HCT116 (cell line): ENCODE data around the gene KIAA0232. TPM values are rescaled to one million over a fixed set of nuclear protein-coding genes. Genes with fewer than 3 reads are reported as not detected.

Experiments used
- ATAC-seq: fragments of 200-7000 bp; cut with Tn5 transposase; 2 replicates; pipeline ENCODE4 v1.9.1; 2020; ENCODE audit warnings: mild to moderate bottlenecking, moderate library complexity
- BruUV-seq: library from RNA; stranded (reverse); fragments of 400-500 nt; replicated peaks from 2 replicates; lab custom pipeline; 2021; lab: Mats Ljungman, UMichigan
- CTCF ChIA-PET: fragments of 300-600 bp; sonication (Branson Sonifier 250); formaldehyde crosslinking; loops from one replicate; lab custom pipeline; 2021; ENCODE audit warnings: antibody characterized with exemption; lab: Charles Lee
- POLR2A ChIA-PET: fragments of 300-600, 350-600 bp; sonication (Branson Sonifier 250); formaldehyde crosslinking; loops from one replicate; lab custom pipeline; 2021; ENCODE audit warnings: antibody characterized with exemption; lab: Charles Lee
- RAD21 ChIA-PET, 2 experiments: fragments of 300-600 bp; sonication (Branson Sonifier 250); formaldehyde crosslinking; loops; one replicate each; lab custom pipeline; 2023; ENCODE audit warnings: low total read pairs in 2 of 2; ENCODE audit not compliant: uncharacterized antibody in 2 of 2, unreplicated experiment in 2 of 2, low non-redundant PET in 1 of 2; lab: Charles Lee
- DNase-seq: peaks from one replicate; pipeline ENCODE4 v3.0.0-alpha.2; 2010; ENCODE audit warnings: low read depth, low spot score
- H2AFZ ChIP-seq: fragments of 200-600 bp; shearing (Covaris generic), sonication (generic); 2 replicates; pipeline ENCODE4 v1.6.1; 2017; ENCODE audit warnings: low read depth, mixed run types, mixed read lengths, antibody characterized with exemption, low read length; ENCODE audit not compliant: poor library complexity, severe bottlenecking
- H3K27ac ChIP-seq: 2 replicates; pipeline ENCODE4 v1.5.1; 2012; ENCODE audit warnings: low read depth, low read length
- H3K27me3 ChIP-seq: fragments of 200-600 bp; sonication (generic); 2 replicates; pipeline ENCODE4 v1.6.1; 2016; ENCODE audit warnings: mixed run types, low read length, mixed read lengths; ENCODE audit not compliant: insufficient read depth
- H3K36me3 ChIP-seq, 2 experiments: fragments of 200-500 bp in 1 of 2; fragments of 200-600 bp in 1 of 2; sonication (Bioruptor generic) in 1 of 2; sonication (generic) in 1 of 2; 2 replicates each; pipeline versions ENCODE4 v1.5.1 to v1.6.1; 2014 to 2016; ENCODE audit warnings: low read length in 2 of 2, inconsistent platforms in 1 of 2, mixed read lengths in 1 of 2, mixed run types in 1 of 2; ENCODE audit not compliant: insufficient read depth in 2 of 2, control insufficient read depth in 1 of 2
- H3K4me1 ChIP-seq, 2 experiments: fragments of 200-600 bp in 1 of 2; sonication (generic) in 1 of 2; 2 replicates each; pipeline versions ENCODE4 v1.5.1 to v1.6.1; 2012 to 2017; ENCODE audit warnings: low read length in 2 of 2, inconsistent platforms in 1 of 2, mild to moderate bottlenecking in 1 of 2, mixed read lengths in 1 of 2, mixed run types in 1 of 2, moderate library complexity in 1 of 2; ENCODE audit not compliant: insufficient read depth in 2 of 2, control insufficient read depth in 1 of 2
- H3K4me2 ChIP-seq: fragments of 200-600 bp; sonication (generic); 2 replicates; pipeline ENCODE4 v1.6.1; 2017; ENCODE audit warnings: mixed run types, low read length, mixed read lengths
- H3K4me3 ChIP-seq, 2 experiments: fragments of 200-600 bp in 1 of 2; sonication (generic) in 1 of 2; replicated peaks in 1 of 2; 2 replicates each; pipeline ENCODE4 v1.5.1; 2011 to 2016; ENCODE audit warnings: low read length in 2 of 2, control low read depth in 1 of 2, low read depth in 1 of 2, mild to moderate bottlenecking in 1 of 2, mixed read lengths in 1 of 2, mixed run types in 1 of 2
- H3K79me2 ChIP-seq: fragments of 200-600 bp; sonication (generic); 2 replicates; pipeline ENCODE4 v1.6.1; 2017; ENCODE audit warnings: mild to moderate bottlenecking, mixed run types, low read length, moderate library complexity, mixed read lengths; ENCODE audit not compliant: insufficient read depth
- H3K9ac ChIP-seq: fragments of 200-600 bp; sonication (generic); 2 replicates; pipeline ENCODE4 v1.6.1; 2016; ENCODE audit warnings: low read length, mixed read lengths
- H3K9me2 ChIP-seq: fragments of 200-600 bp; sonication (generic), shearing (Covaris generic); 2 replicates; pipeline ENCODE4 v1.6.1; 2017; ENCODE audit warnings: mixed run types, mild to moderate bottlenecking, moderate library complexity; ENCODE audit not compliant: insufficient read depth
- H3K9me3 ChIP-seq, 2 experiments: fragments of 200-500 bp in 1 of 2; fragments of 200-600 bp in 1 of 2; sonication (Bioruptor generic) in 1 of 2; sonication (generic) in 1 of 2; 2 replicates each; pipeline ENCODE4 v1.6.1; 2014 to 2017; ENCODE audit warnings: low read length in 2 of 2, mixed read lengths in 2 of 2, inconsistent platforms in 1 of 2, low read depth in 1 of 2, mild to moderate bottlenecking in 1 of 2, mixed run types in 1 of 2, moderate library complexity in 1 of 2; ENCODE audit not compliant: control insufficient read depth in 1 of 2, insufficient read depth in 1 of 2
- H4K20me1 ChIP-seq: fragments of 200-600 bp; sonication (generic), shearing (Covaris generic); 2 replicates; pipeline ENCODE4 v1.6.1; 2017; ENCODE audit warnings: mixed run types, mild to moderate bottlenecking, moderate library complexity; ENCODE audit not compliant: insufficient read depth
- CBX3 ChIP-seq: IDR thresholded peaks from 2 replicates; pipeline ENCODE4 v1.6.1; 2012; ENCODE audit warnings: low read depth
- FOSL1 ChIP-seq: IDR thresholded peaks from 2 replicates; pipeline ENCODE4 v1.6.1; 2012; ENCODE audit warnings: low read depth
- RAD21 ChIP-seq: IDR thresholded peaks from 2 replicates; pipeline ENCODE4 v1.6.1; 2012; ENCODE audit warnings: low read depth, mild to moderate bottlenecking
- REST ChIP-seq: IDR thresholded peaks from 2 replicates; pipeline ENCODE4 v1.6.1; 2012; ENCODE audit warnings: low read depth
- SIN3A ChIP-seq: IDR thresholded peaks from 2 replicates; pipeline ENCODE4 v1.6.1; 2012; ENCODE audit warnings: low read depth
- intact Hi-C: fragments of 100-400 bp; cut with micrococcal nuclease; formaldehyde crosslinking; loops from 2 replicates; pipeline ENCODE4 v1.10.0; 2022
- total RNA-seq: library from RNA; stranded (reverse); gene quantifications from one replicate; pipeline ENCODE4 v1.2.1, GENCODE V29; 2021; ENCODE audit not compliant: unreplicated experiment

KIAA0232 gene
- total RNA-seq, 1 experiment from 2014 or later: 18.1 TPM

DNA sequence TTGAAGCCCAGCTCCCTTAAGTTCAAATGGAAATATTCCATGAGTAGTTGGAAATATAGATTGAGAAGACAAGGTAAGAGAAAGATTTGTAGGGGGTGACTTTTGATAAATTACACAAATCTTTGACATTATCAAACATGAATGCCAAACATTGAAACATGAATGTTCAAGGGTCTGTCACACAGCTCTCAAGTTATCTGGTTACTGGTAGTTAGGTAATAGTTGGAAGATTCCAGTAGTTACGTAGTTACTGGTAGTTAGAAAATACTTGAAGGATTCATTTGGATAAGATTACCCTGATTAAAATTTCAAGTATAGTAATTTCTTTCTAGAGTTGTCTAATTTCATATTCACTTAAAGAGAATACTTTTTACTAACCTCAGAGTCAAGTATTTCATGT is 20.7 kb downstream of the KIAA0232 start (continued):
- TF ChIP-seq REST: no peak
- no peak for TF ChIP-seq SIN3A
- no peak for TF ChIP-seq FOSL1

- no peak overlapping the region for H2AFZ ChIP-seq
- BruUV-seq: no TSS peak
- ATAC-seq: no peak
- no peak overlapping the region for H3K4me3 ChIP-seq
- peaks cover 0 to under 1% of the 10 kb centered on the region in 2 experiments; a peak in 1 of 4 replicates for H3K36me3 ChIP-seq
- H3K9me3 ChIP-seq: no peaks in the 10 kb centered on the region
- no peak overlapping the region for H3K4me2 ChIP-seq
- H3K4me1 ChIP-seq: peaks cover 2 to 19% of the 10 kb centered on the region in 2 experiments; a peak in 3 of 4 replicates
- H3K9me2 ChIP-seq: no peaks in the 10 kb centered on the region
- H3K27ac ChIP-seq: no peak overlapping the region
- TF ChIP-seq RAD21 (no peak), CBX3 (no peak)
- no peak overlapping the region for H3K9ac ChIP-seq
- ChIA-PET POLR2A (no interaction called here), CTCF (no interaction called here), RAD21 (no interaction called here)
- no peaks in the 10 kb centered on the region for H4K20me1 ChIP-seq
- peaks cover 82% of the 10 kb centered on the region for H3K79me2 ChIP-seq
- intact Hi-C loops: no loop called here
- H3K27me3 ChIP-seq: no peaks in the 10 kb centered on the region
- DNase-seq: no peak
Measured at GRCh38 chr4:6804082-6804752, 21.7 kb downstream of the KIAA0232 start.
